HG02840 (cell line): ENCODE measurements around the gene PLA2G3.
"Not testable (repeated sequence)": the region's sequence is repeated elsewhere in the genome, so short reads cannot be mapped to it uniquely, and the experiment has no call there.

Experiments used
- ATAC-seq: cut with Tn5 transposase; IDR thresholded peaks from one replicate; pipeline ENCODE4 v1.9.1; 2021; ENCODE audit warnings: mild to moderate bottlenecking, moderate library complexity, moderate number of reproducible peaks; ENCODE audit not compliant: unreplicated experiment, low FRiP score

The PLA2G3 gene

GRCh38 chr22:31139866-31140716, at the start of gene PLA2G3:
TSS of gene PLA2G3 (minus strand) at chr22:31140508. CDS start at chr22:31140354, 154 bp downstream.
- no peak for ATAC-seq

- no peak for ATAC-seq
These were observed 47.3 kb upstream of the PLA2G3 start for GRCh38 chr22:31187627-31188026.

DNA sequence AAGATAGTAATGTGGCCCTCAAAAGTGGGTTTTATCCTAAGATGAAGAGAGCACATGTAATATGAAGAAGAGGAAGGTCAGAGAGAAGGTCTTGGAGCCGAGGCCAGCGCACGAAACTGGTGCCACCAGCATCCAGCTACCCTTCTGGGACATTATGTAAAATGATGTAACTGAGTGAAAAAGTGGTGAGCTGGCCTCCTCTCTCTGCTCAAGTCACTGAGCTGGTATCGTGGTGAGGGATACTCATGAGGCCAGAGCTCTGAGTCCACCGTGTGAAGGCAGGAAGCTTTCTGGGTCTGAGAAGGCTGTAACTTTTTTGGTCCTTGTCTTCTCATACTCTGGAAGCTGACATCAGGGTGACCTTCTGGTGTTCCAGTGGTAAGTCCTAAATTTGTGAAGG, 44.7 kb upstream of the PLA2G3 start:
- ATAC-seq = no peak

- no peak for ATAC-seq
These were observed 43.7 kb upstream of the PLA2G3 start for GRCh38 chr22:31184015-31184414.

GRCh38 chr22:31179345-31179744, 39.0 kb upstream of the PLA2G3 start:
- no peak for ATAC-seq

DNA sequence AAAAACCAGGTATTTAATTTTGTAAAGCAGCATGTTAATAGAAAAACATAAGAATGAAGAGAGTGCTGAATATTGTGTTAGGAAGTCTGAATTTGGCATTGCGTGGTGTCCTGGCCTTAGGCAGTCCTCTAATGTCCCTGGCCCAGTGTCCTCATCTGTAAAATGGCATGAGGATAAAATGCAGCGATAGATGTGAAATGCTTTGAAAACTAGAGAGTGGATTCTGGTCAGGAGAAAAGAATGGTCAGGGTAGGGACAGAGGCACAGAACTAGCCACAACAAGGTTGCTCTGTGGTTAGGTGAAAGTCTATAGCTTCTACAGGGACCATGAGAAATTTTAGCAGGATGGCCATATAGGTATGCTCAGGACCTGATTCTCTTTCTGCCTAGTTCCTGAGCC, 38.6 kb upstream of the PLA2G3 start:
- no peak for ATAC-seq

- ATAC-seq = no peak
These were observed 37.3 kb upstream of the PLA2G3 start for GRCh38 chr22:31177420-31178162.

DNA sequence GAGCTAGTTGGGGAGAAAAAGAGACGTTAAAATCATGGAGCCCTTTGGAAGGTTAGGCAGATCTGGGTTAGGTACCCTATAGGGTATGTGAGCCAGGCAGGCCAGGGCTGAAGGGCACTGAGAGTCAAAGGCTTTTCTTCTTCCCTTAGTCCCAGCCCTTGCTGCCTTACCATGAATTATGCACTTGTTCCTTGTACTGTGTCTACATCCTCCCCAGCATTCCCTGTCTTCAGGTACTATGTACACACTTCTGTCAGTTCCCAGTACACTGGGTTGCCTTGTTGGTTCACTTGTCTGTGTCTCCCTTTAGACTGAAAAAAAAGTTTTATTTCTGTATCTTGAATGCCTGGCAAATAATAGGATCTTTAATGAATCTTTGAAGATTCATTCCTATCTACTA, 36.6 kb upstream of the PLA2G3 start:
- no peak for ATAC-seq

GRCh38 chr22:31173386-31174145, 33.3 kb upstream of the PLA2G3 start:
- ATAC-seq = no peak

- ATAC-seq = not testable (repeated sequence)
These were observed 31.4 kb upstream of the PLA2G3 start for GRCh38 chr22:31171734-31172133.

- ATAC-seq = no peak
These were observed 30.7 kb upstream of the PLA2G3 start for GRCh38 chr22:31170971-31171370.

DNA sequence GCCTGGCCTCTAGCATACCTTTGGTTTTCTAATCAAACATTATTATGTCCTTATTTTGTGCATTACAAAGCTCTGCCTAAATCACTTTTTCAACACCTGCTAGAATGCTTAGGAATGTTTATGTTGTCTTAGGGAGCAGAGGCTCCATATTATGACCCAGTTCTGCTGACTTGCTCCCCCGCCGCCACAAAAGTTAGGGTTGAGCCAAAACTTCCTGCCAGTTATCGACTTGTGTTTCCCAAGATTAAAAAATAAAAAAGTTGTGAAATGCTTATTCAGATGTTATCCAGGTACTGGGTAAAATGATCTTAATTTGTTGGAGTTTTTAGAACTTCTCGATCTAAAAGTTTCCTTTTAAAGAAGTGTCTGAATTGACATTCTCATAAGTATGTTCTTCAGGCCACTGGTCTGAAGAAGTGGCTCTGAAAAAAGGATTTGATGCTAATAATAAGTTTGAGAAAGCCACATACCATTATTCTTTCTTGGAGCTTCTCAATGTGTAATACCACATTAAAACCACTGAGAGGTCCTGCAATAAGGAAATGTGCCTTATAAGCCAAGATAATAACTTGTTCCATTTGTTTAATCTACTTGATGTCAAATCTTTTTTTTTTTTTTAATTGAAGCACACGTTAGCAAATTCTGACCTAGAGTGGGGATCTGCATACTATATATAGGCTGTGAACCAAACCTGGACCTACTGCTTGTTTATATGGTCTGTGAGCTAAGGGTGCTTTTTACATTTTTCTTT, 21.9 kb upstream of the PLA2G3 start:
- ATAC-seq = no peak

DNA sequence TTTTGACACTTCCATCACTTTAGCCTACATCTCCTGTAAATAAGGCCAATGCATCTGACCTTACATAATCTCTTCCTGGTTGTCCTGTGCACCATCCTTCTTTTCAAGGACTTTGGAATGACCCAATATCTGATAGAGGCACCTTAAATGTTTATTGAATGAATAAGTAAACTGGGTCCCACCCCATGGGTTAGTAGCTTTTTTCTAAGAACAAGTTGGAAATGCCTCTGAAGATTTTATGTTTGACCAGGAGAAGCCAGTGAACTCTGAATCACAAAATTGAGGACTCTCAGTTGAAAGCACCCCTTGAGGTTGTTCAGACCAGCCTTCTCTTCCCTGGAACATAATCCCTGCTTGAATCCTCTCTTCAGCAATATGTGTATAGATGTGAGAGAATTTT, 21.1 kb upstream of the PLA2G3 start:
- ATAC-seq = no peak

DNA sequence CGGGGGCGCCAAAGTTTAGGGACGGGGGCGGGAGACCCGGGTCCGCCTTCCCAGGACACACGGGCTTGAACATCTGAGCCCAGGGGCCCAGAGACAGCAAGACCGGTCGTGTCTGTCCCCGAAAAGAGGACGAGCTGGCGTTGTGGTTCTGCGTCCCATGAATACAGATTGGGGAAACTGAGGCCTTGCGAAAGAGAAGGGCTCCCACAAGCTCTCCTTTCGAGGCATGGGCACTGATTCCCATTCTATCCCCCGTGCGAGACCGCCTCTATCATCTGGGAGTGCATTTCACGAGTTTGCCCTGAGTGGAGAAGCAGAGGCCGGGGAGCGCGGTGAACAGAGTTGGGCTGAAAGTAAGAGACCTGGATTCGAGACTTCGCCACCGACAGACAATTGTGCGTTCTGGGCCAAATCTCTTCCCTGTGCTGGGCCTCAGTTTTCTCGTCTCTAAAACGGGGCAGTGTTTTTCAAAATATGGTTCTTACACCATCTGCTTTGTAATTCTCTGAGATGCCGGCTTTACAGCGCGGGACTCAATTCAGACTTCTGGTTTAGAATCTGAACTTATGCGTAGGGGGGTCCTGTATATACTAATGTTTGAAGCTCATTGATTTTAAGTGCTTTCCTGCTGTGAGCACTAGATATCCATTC, 20.1 kb upstream of the PLA2G3 start:
- ATAC-seq = peak; percentile 23

- no peak for ATAC-seq
These were observed 15.1 kb upstream of the PLA2G3 start for GRCh38 chr22:31155422-31155821.

- no peak for ATAC-seq
These were observed 14.7 kb upstream of the PLA2G3 start for GRCh38 chr22:31154975-31155374.

DNA sequence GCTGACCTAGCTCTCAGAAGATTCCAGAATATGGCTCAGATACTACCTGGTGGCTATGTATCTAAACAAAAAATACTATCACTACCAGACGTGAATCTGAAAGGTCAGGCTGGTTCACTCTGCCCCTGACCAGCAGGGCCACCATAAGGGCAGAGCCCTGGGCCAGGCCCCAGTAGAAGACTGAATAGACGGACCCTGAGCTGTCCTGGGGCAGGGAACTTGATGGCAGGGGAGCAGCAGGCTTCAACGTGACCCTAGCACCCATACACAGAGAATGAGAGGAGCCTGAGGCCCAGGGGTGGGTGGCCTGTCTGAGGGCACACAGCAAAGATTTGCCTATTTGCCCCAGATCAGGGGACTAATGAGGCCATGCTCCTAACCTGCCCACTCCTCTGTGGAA, 13.0 kb upstream of the PLA2G3 start:
- ATAC-seq = no peak

DNA sequence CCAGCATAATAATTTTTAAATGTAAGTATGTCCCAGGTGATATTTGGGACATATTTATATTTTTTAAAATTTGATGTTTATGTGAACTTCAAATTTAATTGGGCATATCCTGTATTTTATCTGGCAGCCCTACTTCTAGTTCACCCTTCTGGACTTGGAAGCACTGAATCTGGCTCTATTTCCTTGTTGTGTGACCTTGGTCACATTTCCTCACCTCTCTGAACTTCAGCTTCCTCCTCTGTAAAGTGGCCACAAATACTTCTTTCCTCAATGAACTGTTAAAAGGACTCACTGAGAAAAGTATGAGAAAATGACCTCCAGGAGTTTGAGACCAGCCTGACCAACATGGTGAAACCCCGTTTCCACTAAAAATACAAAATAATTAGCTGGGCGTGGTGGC, 11.6 kb upstream of the PLA2G3 start:
- no peak for ATAC-seq

GRCh38 chr22:31150615-31151014, 10.3 kb upstream of the PLA2G3 start:
- no peak for ATAC-seq
